A549 treated with ZK216348 at 1 μM for 4 hours (cell line): Measurements from ENCODE around the gene PEDS1. TPM values are rescaled to one million over a fixed set of nuclear protein-coding genes. Genes with fewer than 3 reads are reported as not detected.

Experiments
- total RNA-seq: library from RNA; stranded (reverse); fragments of 200-300 nt; extraction: Qiagen RNA extraction; gene quantifications from 5 replicates; pipeline ENCODE4 v1.2.3, GENCODE V29; 2022; ENCODE audit warnings: low read depth

The PEDS1 gene
- total RNA-seq, result 35.9 to 59.4 TPM (median 53.5 TPM) in 5 replicates

DNA sequence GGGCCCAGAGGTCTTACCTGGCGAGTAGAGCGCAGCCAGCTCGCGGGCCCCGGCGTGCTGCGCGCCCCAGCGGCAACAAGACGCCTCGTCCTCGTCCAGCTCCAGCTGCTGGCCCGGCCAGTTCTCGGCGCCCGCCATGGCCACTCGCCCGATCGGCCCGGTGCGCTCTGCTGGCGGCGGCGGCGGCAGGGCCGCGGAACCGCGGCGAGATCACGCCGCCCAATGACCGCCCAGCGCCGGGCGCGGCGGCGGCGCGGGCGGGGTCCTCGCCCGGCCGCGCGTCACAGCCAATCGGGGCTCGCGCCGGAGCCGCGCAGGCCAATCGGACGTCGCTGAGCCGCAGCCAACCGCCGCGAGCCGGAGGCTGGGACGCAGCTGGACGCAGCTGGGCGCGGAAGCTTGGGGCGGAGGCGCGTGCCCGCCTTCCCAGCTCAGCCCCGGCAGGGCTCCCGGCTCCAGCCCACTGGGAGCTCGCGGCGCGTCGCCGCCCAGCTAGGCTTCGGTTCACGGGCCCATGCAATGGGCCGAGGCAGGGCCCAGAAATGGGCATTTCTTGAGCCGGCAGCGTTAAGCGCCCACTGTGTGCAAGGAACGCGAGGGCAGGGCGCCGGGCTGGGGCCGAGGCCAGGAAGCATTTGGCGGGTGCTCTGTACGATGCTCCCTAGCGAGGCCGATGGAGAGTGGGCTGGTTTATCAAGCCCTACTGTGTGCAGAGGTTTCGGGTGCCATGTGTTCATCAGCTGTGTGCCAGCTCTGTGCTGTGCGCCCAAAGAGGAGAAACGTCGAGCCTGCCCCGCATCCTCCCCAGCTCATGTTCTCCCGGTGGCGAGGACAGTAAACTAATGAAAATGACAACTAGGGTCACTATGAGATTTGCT, at the start of gene PEDS1:
PEDS1 (minus strand) TSS at position 224 of the 878 bp plus-strand sequence; CDS start at position 138, 86 bp downstream.

GRCh38 chr20:50190251-50191064, 36.9 kb upstream of the PEDS1 start, which contains the start of gene CEBPB:
Gene CEBPB (plus strand): TSS chr20:50190830. CDS start chr20:50191034, 204 bp downstream.

DNA sequence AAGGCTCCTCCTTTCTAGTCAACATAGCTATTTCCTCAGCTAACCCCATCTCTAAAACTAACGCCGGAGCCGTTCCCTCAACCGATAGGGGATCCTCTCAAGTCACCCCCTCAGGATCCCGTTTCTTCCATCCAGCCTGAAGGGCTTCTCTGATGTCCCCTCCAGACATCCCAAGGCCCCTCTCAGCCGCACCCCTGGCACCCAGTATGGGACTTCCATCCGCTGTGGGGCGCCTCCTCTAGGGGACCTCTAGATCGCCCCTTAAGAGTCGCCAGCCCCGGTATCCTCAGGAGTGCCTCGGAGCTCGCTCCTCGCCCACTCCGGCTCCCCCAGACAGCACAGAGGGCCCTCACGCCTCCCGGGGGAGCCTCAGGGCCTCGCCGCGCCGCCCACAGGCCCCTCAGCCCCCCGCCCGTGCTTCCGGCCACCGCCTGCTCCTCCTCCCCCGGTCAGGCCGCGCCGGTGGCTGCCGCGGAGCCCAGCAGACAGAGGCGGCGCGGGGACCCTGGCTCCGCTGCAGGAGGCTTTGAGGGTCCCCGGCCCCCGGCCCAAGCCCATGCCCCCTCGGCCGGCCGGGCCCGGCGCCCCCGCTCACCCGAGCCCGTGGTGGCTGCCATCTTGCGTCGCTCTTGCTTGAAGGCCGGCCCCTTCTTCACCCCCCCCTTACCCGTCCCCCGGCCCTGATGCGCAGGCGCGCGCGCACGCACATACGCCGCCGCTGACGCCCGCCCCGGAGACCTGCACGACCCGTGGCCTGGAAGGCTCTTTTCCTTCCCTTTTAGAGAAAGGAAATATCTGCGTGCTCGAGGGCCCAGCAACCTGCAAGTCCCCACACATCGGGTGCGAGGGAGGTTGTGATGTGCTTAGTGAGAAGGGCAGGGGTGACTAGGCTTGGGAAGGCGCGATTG, 40.8 kb downstream of the PEDS1 start, which contains the start of gene UBE2V1:
UBE2V1 (minus strand) TSS at position 639 of the 908 bp plus-strand sequence; CDS start at position 617, 22 bp downstream.

Other genes with a start within 250 kb of the PEDS1 start
- gene SPATA2, start 238.2 kb downstream of the PEDS1 start, total RNA-seq, result 5.3 to 8.8 TPM (median 8.3 TPM) in 5 replicates
- 51.1 to 68.2 TPM (median 58.4 TPM) in 5 replicates for gene RNF114, start 217.3 kb downstream of the PEDS1 start, total RNA-seq
- 7.7 to 15.0 TPM (median 12.8 TPM) in 5 replicates for gene SNAI1, start 170.7 kb downstream of the PEDS1 start, total RNA-seq
- 99.3 to 202 TPM (median 111 TPM) in 5 replicates for gene UBE2V1, start 40.6 kb downstream of the PEDS1 start, total RNA-seq
- 136 to 385 TPM (median 308 TPM) in 5 replicates for gene CEBPB, start 37.1 kb upstream of the PEDS1 start, total RNA-seq